Lung (tissue), 12 donors: ENCODE results near the gene CRKL. TPM values are rescaled to one million over a fixed set of nuclear protein-coding genes. Genes with fewer than 3 reads are reported as not detected.

Experiments used
- ATAC-seq: fragments of 200-7000 bp; cut with Tn5 transposase; one replicate; pipeline ENCODE4 v1.9.1; 2020; ENCODE audit warnings: moderate number of reproducible peaks; ENCODE audit not compliant: insufficient read depth, low FRiP score
- DNase-seq, 3 donors: peaks; one replicate each; pipeline ENCODE4 v3.0.0-alpha.2; 2013 to 2017
- H3K27ac ChIP-seq, 2 donors: one replicate each; pipeline ENCODE4 v1.5.1; 2013; ENCODE audit warnings: mild to moderate bottlenecking in 2 of 2, moderate library complexity in 2 of 2, control low read depth in 1 of 2, inconsistent platforms in 1 of 2, low read depth in 1 of 2, low read length in 1 of 2
- H3K27me3 ChIP-seq, 3 donors: one replicate each; pipeline ENCODE4 v1.5.1; 2013; ENCODE audit warnings: low read length in 2 of 3; ENCODE audit not compliant: control insufficient read depth in 3 of 3, insufficient read depth in 3 of 3
- H3K36me3 ChIP-seq, 4 donors: one replicate each; pipeline ENCODE4 v1.5.1; 2013; ENCODE audit warnings: low read length in 4 of 4, mild to moderate bottlenecking in 1 of 4, moderate library complexity in 1 of 4; ENCODE audit not compliant: control insufficient read depth in 4 of 4, insufficient read depth in 4 of 4
- H3K4me1 ChIP-seq, 5 donors: one replicate each; pipeline ENCODE4 v1.5.1; 2013; ENCODE audit warnings: low read length in 5 of 5, mild to moderate bottlenecking in 2 of 5, moderate library complexity in 1 of 5; ENCODE audit not compliant: control insufficient read depth in 5 of 5, insufficient read depth in 5 of 5
- H3K4me3 ChIP-seq: one replicate; pipeline ENCODE4 v1.5.1; 2013; ENCODE audit warnings: mild to moderate bottlenecking, control low read depth, moderate library complexity
- H3K9ac ChIP-seq, 2 donors: one replicate each; pipeline ENCODE4 v1.5.1; 2013; ENCODE audit warnings: low read length in 2 of 2, control low read depth in 1 of 2; ENCODE audit not compliant: insufficient read depth in 1 of 2
- H3K9me3 ChIP-seq, 4 donors: one replicate each; pipeline ENCODE4 v1.5.1; 2013; ENCODE audit warnings: low read length in 3 of 4, mild to moderate bottlenecking in 1 of 4, moderate library complexity in 1 of 4; ENCODE audit not compliant: control insufficient read depth in 4 of 4, insufficient read depth in 3 of 4
- WGBS, 2 donors: extraction: QIAGEN DNeasy Blood & Tissue Kit; methylation state at CpG; one replicate each; pipeline ENCODE4 v1.1.7; 2013; 5-methylcytosine and 5-hydroxymethylcytosine counted together
- polyA plus RNA-seq, 2 donors: library from polyadenylated mRNA; stranded (reverse); fragments of 200-250 nt; gene quantifications; one replicate each; pipeline ENCODE4 v1.2.1, GENCODE V29; 2013
- total RNA-seq, 2 donors: library from RNA; depleted of rRNA in 1 of 2; stranded (reverse); fragments of >200 nt in 1 of 2; gene quantifications; one replicate each; pipeline ENCODE4 v1.2.1, GENCODE V29; 2014 to 2021
- TF ChIP-seq, protein P1 (sequence below): IDR thresholded peaks from 2 replicates; pipeline ENCODE4 v1.5.1; 2012; ENCODE audit warnings: mild to moderate bottlenecking; ENCODE audit errors: control extremely low read depth, extremely low read depth
- donor health status: control.
- donor health status: control.
- donor health status: Bipolar disorder and iron deficiency.
- donor health status: healthy.
- donor health status: DM: yes; HTN: yes; CAD: no.

The CRKL gene
- total and polyA plus RNA-seq, 4 donors = 18.3 to 58.6 (median 39.1) TPM

DNA sequence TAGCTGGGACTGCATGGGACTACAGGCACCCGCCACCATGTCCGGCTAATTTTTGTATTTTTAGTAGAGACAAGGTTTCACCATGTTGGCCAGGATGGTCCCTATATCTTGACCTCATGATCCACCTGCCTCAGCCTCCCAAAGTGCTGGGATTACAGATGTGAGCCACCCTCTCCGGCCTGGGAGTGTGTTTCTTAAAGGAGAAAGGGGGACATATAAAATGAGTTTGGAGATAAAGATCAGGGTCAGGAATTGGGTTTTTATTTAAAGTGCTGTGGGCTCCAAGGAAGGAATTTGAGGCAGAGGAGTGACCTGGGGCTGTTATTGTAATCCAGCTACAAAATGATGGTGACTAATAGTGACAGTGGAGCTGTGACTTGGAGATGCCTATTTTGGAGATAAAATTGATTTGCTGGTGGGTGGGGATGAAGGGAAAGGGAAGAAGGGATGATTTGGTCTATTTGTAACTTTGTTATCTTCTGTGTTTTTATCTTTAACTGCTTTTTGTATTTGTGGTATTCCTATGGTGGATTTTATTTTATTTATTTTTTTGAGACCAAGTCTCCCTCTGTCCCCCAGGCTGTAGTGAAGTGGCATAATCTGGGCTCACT, 5.0 kb downstream of the CRKL start:
- TF ChIP-seq, protein P1, sequence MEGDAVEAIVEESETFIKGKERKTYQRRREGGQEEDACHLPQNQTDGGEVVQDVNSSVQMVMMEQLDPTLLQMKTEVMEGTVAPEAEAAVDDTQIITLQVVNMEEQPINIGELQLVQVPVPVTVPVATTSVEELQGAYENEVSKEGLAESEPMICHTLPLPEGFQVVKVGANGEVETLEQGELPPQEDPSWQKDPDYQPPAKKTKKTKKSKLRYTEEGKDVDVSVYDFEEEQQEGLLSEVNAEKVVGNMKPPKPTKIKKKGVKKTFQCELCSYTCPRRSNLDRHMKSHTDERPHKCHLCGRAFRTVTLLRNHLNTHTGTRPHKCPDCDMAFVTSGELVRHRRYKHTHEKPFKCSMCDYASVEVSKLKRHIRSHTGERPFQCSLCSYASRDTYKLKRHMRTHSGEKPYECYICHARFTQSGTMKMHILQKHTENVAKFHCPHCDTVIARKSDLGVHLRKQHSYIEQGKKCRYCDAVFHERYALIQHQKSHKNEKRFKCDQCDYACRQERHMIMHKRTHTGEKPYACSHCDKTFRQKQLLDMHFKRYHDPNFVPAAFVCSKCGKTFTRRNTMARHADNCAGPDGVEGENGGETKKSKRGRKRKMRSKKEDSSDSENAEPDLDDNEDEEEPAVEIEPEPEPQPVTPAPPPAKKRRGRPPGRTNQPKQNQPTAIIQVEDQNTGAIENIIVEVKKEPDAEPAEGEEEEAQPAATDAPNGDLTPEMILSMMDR = no peak
- DNase-seq (no peak), ATAC-seq (no peak)
- Histone ChIP-seq H3K9ac (no peak overlapping the region), H3K4me3 (no peak overlapping the region), H3K9me3 (no peaks in the 10 kb centered on the region), H3K36me3 (peaks cover 0 to 9% (median under 1%) of the 10 kb centered on the region in 4 donors), H3K27ac (no peak overlapping the region), H3K27me3 (no peaks in the 10 kb centered on the region), H3K4me1 (peaks cover 5 to 22% (median 9%) of the 10 kb centered on the region in 5 donors)
- 79 to 92% methylated on average over 3 of the region's 3 CpGs for WGBS, 2 donors

DNA sequence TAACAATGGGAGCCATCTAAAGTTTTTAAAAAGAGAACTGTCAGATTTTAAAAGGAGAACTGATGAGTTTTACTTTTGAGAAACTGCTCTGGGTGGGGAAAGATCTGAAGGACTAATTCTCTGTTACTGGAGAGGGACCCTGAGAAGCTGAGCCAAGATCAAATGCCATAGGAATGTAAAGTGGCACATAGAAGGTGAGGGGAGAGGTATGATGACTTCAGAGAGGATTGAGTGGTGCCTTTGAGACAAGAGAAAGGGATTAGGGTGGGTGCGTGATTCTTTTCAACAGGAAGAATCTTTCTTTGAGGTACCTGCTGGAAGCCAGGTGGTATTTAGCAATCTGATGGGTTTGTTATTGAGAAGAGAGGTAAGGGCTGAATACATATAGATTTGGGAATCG, 9.0 kb downstream of the CRKL start:
- Histone ChIP-seq H3K9ac (no peak overlapping the region), H3K4me3 (no peak overlapping the region), H3K27me3 (no peaks in the 10 kb centered on the region), H3K9me3 (no peaks in the 10 kb centered on the region), H3K27ac (no peak overlapping the region), H3K36me3 (peaks cover 0 to 1% (median 0%) of the 10 kb centered on the region in 4 donors), H3K4me1 (peaks cover 3 to 16% (median 9%) of the 10 kb centered on the region in 5 donors)
- TF ChIP-seq, protein P1 = no peak
- no peak for ATAC-seq
- WGBS, 2 donors = 78 to 89% methylated on average over 2 of the region's 2 CpGs
- DNase-seq = no peak

DNA sequence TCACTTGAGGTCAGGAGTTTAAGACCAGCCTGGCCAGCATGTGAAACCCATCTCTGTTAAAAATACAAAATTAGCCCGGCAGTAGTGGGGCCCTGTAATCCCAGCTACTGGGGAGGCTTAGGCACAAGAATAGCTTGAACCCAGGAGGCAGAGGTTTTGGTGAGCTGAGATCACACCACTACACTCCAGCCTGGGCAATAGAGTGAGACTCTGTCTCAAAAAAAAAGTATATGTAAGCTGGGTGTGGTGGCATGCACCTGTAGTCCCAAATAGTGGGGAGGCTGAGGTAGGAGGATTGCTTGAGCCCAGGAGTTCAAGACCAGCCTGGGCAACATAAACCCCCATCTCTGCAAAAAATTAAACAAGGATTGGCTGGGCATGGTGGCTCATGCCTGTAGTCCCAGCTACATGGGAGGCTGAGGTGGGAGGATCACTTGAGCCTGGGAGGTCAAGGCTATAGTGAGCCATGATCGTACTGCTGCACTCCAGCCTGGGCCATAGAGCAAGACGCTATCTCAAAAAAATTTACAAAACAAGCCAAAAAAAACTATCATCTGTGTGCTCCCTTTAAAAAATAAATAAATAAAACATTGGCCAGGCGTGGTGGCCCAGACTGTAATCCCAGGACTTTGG, 10.8 kb downstream of the CRKL start:
- no peaks in the 10 kb centered on the region for H3K9me3 ChIP-seq
- peaks cover 0 to 1% (median 0%) of the 10 kb centered on the region in 4 donors for H3K36me3 ChIP-seq
- TF ChIP-seq, protein P1 = no peak
- DNase-seq (no peak), ATAC-seq (no peak)
- H3K9ac ChIP-seq = no peak overlapping the region
- 89 to 94% methylated on average over 4 of the region's 4 CpGs for WGBS, 2 donors
- peaks cover 0 to 12% (median 9%) of the 10 kb centered on the region in 5 donors for H3K4me1 ChIP-seq
- no peak overlapping the region for H3K27ac ChIP-seq
- H3K27me3 ChIP-seq = no peaks in the 10 kb centered on the region
- no peak overlapping the region for H3K4me3 ChIP-seq
